GM12864 (cell line): Measurements from ENCODE around the gene SLC22A3.

Experiments
- DNase-seq: peaks from one replicate; pipeline ENCODE4 v3.0.0-alpha.2; 2011; ENCODE audit warnings: low read depth
- H3K4me3 ChIP-seq: 2 replicates; pipeline ENCODE4 v1.5.1; 2011; ENCODE audit warnings: mild to moderate bottlenecking, low read depth, low read length, control low read depth
- TF ChIP-seq, protein P1 (sequence below): IDR thresholded peaks from 2 replicates; pipeline ENCODE4 v1.5.1; 2011; ENCODE audit warnings: low read depth, mild to moderate bottlenecking, moderate library complexity, low read length, control low read depth, inconsistent platforms; ENCODE audit errors: missing control alignments

SLC22A3 gene

DNA sequence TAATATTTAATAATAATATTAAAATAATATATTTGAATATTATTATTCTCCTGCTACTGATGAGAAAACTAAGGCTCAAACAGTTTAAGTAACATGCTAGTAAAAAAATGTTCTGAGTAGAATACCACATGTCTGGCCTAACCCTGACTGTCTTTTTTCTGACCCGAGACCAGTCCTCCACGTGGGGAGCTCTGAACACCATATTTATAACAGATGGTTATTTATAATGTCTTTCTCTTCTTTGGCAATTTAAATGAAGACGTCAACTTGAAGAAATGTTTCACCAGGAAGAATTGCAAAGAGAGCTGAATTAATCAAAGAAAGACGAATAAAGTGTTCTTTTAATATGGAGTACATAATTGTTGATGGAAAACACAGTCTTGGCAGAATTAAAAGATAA lies 82.0 kb downstream of the SLC22A3 start:
- no peak overlapping the region for H3K4me3 ChIP-seq
- TF ChIP-seq, protein P1, sequence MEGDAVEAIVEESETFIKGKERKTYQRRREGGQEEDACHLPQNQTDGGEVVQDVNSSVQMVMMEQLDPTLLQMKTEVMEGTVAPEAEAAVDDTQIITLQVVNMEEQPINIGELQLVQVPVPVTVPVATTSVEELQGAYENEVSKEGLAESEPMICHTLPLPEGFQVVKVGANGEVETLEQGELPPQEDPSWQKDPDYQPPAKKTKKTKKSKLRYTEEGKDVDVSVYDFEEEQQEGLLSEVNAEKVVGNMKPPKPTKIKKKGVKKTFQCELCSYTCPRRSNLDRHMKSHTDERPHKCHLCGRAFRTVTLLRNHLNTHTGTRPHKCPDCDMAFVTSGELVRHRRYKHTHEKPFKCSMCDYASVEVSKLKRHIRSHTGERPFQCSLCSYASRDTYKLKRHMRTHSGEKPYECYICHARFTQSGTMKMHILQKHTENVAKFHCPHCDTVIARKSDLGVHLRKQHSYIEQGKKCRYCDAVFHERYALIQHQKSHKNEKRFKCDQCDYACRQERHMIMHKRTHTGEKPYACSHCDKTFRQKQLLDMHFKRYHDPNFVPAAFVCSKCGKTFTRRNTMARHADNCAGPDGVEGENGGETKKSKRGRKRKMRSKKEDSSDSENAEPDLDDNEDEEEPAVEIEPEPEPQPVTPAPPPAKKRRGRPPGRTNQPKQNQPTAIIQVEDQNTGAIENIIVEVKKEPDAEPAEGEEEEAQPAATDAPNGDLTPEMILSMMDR: no peak
- DNase-seq: no peak

DNA sequence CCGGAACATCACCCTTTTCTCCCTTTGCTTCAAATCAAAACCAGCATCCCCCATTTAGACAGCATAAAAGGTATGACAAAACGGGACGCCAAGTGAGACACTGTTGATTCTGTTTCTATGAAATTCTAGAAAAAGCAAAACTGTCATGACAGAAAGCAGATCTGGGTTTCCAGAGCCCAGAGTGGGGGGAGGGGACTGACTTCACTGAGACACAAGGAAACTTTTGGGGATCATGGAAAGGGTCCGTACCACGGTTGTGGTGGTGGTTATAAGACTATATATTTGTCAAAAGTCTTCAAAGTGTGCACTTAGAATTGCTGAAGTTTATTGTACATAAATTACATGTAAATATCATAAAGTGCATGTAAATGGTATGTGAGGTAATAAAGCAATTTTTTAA lies 82.6 kb downstream of the SLC22A3 start:
- DNase-seq: no peak
- no peak overlapping the region for H3K4me3 ChIP-seq
- TF ChIP-seq, protein P1: no peak

- TF ChIP-seq, protein P1: no peak
- DNase-seq: no peak
- H3K4me3 ChIP-seq: no peak overlapping the region
Observed at GRCh38 chr6:160431226-160431625, 83.0 kb downstream of the SLC22A3 start.

- TF ChIP-seq, protein P1: no peak
- no peak overlapping the region for H3K4me3 ChIP-seq
- no peak for DNase-seq
Observed at GRCh38 chr6:160431791-160432404, 83.7 kb downstream of the SLC22A3 start.

DNA sequence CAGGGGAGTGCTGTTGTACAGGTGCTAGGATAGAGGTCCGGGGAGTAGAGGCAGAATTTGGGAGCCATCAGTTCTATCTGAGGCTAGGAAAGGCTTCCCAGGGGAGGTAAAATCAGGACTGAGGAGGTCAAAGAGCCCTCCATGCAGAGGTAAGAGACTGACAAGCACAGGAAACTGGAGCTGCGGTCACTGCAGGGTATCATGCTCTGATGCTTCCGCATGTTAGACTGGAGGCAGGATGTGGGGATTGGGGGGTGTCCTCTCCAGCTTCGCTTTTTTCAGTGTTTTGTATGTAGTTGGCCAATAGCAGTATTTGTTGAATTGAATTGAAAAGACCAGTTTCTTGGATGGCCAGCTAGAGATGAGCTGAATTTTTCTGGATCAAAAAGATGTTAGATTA lies 87.8 kb downstream of the SLC22A3 start:
- TF ChIP-seq, protein P1: no peak
- DNase-seq: no peak
- no peak overlapping the region for H3K4me3 ChIP-seq

- no peak for DNase-seq
- no peak overlapping the region for H3K4me3 ChIP-seq
- TF ChIP-seq, protein P1: no peak
Observed at GRCh38 chr6:160437154-160437553, 89.0 kb downstream of the SLC22A3 start.

DNA sequence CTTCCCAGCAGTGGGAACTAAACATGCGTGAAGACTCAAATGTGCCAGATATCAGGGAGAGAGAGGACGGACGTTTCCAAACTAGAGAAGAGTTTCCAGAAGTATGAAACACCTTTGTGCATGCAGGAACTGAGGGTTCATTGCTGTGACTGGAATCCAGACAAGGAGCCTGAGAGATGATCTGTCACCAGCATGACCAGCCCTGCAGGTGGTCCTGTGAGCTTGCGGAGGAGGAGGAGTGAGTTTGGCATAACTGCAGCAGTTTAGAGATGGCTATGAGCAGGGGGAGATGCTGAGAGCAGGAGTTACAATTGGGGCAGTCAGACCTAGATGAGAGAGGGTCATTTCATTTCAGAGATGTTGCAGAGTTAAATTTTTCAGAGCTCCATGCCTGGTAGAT lies 89.6 kb downstream of the SLC22A3 start:
- no peak overlapping the region for H3K4me3 ChIP-seq
- DNase-seq: no peak
- TF ChIP-seq, protein P1: no peak
